ENCODE results near the gene ERI3. TPM values are rescaled to one million over a fixed set of nuclear protein-coding genes. Genes with fewer than 3 reads are reported as not detected.

Gene ERI3
- total and polyA plus RNA-seq, 2 of the 13 experiments (the other 11 are each of a cell fraction or from before 2014, with no cell fraction given): 35.6 to 35.9 TPM

GRCh38 chr1:44217809-44218410 is 137.1 kb downstream of the ERI3 start (continued):
- TF ChIP-seq PRDM15 (CRISPR knock-in tag; IDR thresholded peaks at IDR 0.05) (no peak), SMC3 (IDR thresholded peaks at IDR 0.05; ENCODE audit: low read length) (peak; percentile 96), GLI4 (CRISPR knock-in tag; IDR thresholded peaks at IDR 0.05; ENCODE audit: borderline replicate concordance) (no peak), ZNF83 (CRISPR knock-in tag; IDR thresholded peaks at IDR 0.05; ENCODE audit: borderline replicate concordance) (no peak), THRA (CRISPR knock-in tag; IDR thresholded peaks at IDR 0.05; ENCODE audit: borderline replicate concordance) (peak; percentile 37; the same call in 1 of the 2 replicates), NCOA2 (CRISPR knock-in tag; IDR thresholded peaks at IDR 0.05) (peak; percentile 49; the same call in 1 of the 2 replicates), ZFAT (CRISPR knock-in tag; conservative IDR thresholded peaks at IDR 0.05) (no peak), ZNF292 (CRISPR knock-in tag; IDR thresholded peaks at IDR 0.05; ENCODE audit: borderline replicate concordance, low read depth) (0 out of 2 replicates have a peak, but pooled peaks have one; percentile 19), HNF4A (CRISPR knock-in tag; IDR thresholded peaks at IDR 0.05) (peak; percentile 94), SOX13 (IDR thresholded peaks at IDR 0.05) (no peak), SOX13 (CRISPR knock-in tag; conservative IDR thresholded peaks at IDR 0.05 in 1 of 2, IDR thresholded peaks at IDR 0.05 in 1 of 2) (0 out of 4 replicates have a peak, but pooled peaks of 1 of the 2 experiments have one; percentile 13), HNF4G (IDR thresholded peaks at IDR 0.05; ENCODE audit: borderline replicate concordance, low read depth, low read length) (peak; percentile 89), HNF4G (CRISPR knock-in tag; IDR thresholded peaks at IDR 0.05; ENCODE audit: borderline replicate concordance, low read depth) (peak; percentile 37; the same call in 1 of the 2 replicates), ZNF17 (CRISPR knock-in tag; IDR thresholded peaks at IDR 0.05) (no peak), KDM6A (CRISPR knock-in tag; IDR thresholded peaks at IDR 0.05; ENCODE audit: low read depth) (peak; percentile 79; the same call in 1 of the 2 replicates), HMG20A (CRISPR knock-in tag; IDR thresholded peaks at IDR 0.05; ENCODE audit: borderline replicate concordance) (no peak), KLF16 (CRISPR knock-in tag; IDR thresholded peaks at IDR 0.05) (0 out of 4 replicates have a peak, but pooled peaks of 1 of the 2 experiments have one; percentile 29), ZNF629 (CRISPR knock-in tag; conservative IDR thresholded peaks at IDR 0.05) (peak; percentile 35; the same call in 1 of the 2 replicates), ZNF331 (CRISPR knock-in tag; IDR thresholded peaks at IDR 0.05) (0 out of 2 replicates have a peak, but pooled peaks have one; percentile 27), ZBTB2 (CRISPR knock-in tag; IDR thresholded peaks at IDR 0.05; ENCODE audit: low read depth) (no peak), MED1 (CRISPR knock-in tag; IDR thresholded peaks at IDR 0.05) (peak; percentile 43; the same call in 1 of the 2 replicates), MLLT10 (CRISPR knock-in tag; IDR thresholded peaks at IDR 0.05) (no peak), TBX2 (CRISPR knock-in tag; IDR thresholded peaks at IDR 0.05; ENCODE audit: borderline replicate concordance) (0 out of 2 replicates have a peak, but pooled peaks have one; percentile 32), CBX5 (CRISPR knock-in tag; IDR thresholded peaks at IDR 0.05; ENCODE audit: borderline replicate concordance) (peak; percentile 60), ZSCAN30 (CRISPR knock-in tag; IDR thresholded peaks at IDR 0.05) (no peak)
